ENCODE data around the gene IL26.
A peak's percentile ranks its signal among the peaks of the same experiment; 100 is the strongest.

IL26 gene

GRCh38 chr12:68264857-68265256 lies 39.2 kb upstream of the IL26 start:
- TF ChIP-seq CTCF (conservative IDR thresholded peaks at IDR 0.05; ENCODE audit: low read depth, low read length) = no peak
- no peak overlapping the region for H3K4me3 ChIP-seq (ENCODE audit: low read length)
- DNase-seq (ENCODE audit: low read depth) = no peak

- no peak overlapping the region for H3K4me3 ChIP-seq (ENCODE audit: low read length)
- TF ChIP-seq CTCF (conservative IDR thresholded peaks at IDR 0.05; ENCODE audit: low read depth, low read length) = no peak
- no peak for DNase-seq (ENCODE audit: low read depth)
Measured at GRCh38 chr12:68264158-68264855, 38.7 kb upstream of the IL26 start.

- H3K4me3 ChIP-seq (ENCODE audit: low read length) = no peak overlapping the region
- no peak for DNase-seq (ENCODE audit: low read depth)
- TF ChIP-seq CTCF (conservative IDR thresholded peaks at IDR 0.05; ENCODE audit: low read depth, low read length) = no peak
Measured at GRCh38 chr12:68263366-68263765, 37.8 kb upstream of the IL26 start.

GRCh38 chr12:68261896-68262295 lies 36.3 kb upstream of the IL26 start:
- DNase-seq (ENCODE audit: low read depth) = no peak
- no peak for TF ChIP-seq CTCF (conservative IDR thresholded peaks at IDR 0.05; ENCODE audit: low read depth, low read length)

GRCh38 chr12:68260153-68260552 lies 34.5 kb upstream of the IL26 start:
- TF ChIP-seq CTCF (conservative IDR thresholded peaks at IDR 0.05; ENCODE audit: low read depth, low read length) = no peak
- H3K4me3 ChIP-seq (ENCODE audit: low read length) = no peak overlapping the region
- DNase-seq (ENCODE audit: low read depth) = no peak

More at GRCh38 chr12:68261896-68262295, 36.3 kb upstream of the IL26 start:
- H3K4me3 ChIP-seq (ENCODE audit: low read length) = no peak overlapping the region

- no peak for TF ChIP-seq CTCF (conservative IDR thresholded peaks at IDR 0.05; ENCODE audit: low read depth, low read length)
- DNase-seq (ENCODE audit: low read depth) = peak; percentile 85
- no peak overlapping the region for H3K4me3 ChIP-seq (ENCODE audit: low read length)
Measured at GRCh38 chr12:68259318-68259940, 33.8 kb upstream of the IL26 start.

- no peak for DNase-seq (ENCODE audit: low read depth)
- H3K4me3 ChIP-seq (ENCODE audit: low read length) = no peak within 1 kb of the TSS
- no peak for TF ChIP-seq CTCF (conservative IDR thresholded peaks at IDR 0.05; ENCODE audit: low read depth, low read length)
Measured at GRCh38 chr12:68253504-68253903, 27.9 kb upstream of the IL26 start, which contains the start of gene IL22. TSS of gene IL22 (minus strand) at chr12:68253604. CDS start at chr12:68253448, 156 bp downstream.

Measured in retinal pigment epithelial cell (primary cell).